Fibroblast of skin of left quadriceps (primary cell): ENCODE measurements around the gene AKIRIN1.
"Not testable (repeated sequence)": the region's sequence is repeated elsewhere in the genome, so short reads cannot be mapped to it uniquely, and the experiment has no call there.

Experiments used
- DNase-seq, 2 experiments: peaks; one replicate each; pipeline ENCODE4 v3.0.0-alpha.2; 2013; ENCODE audit warnings: low read depth in 2 of 2

AKIRIN1 gene, protein sequence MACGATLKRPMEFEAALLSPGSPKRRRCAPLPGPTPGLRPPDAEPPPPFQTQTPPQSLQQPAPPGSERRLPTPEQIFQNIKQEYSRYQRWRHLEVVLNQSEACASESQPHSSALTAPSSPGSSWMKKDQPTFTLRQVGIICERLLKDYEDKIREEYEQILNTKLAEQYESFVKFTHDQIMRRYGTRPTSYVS

DNA sequence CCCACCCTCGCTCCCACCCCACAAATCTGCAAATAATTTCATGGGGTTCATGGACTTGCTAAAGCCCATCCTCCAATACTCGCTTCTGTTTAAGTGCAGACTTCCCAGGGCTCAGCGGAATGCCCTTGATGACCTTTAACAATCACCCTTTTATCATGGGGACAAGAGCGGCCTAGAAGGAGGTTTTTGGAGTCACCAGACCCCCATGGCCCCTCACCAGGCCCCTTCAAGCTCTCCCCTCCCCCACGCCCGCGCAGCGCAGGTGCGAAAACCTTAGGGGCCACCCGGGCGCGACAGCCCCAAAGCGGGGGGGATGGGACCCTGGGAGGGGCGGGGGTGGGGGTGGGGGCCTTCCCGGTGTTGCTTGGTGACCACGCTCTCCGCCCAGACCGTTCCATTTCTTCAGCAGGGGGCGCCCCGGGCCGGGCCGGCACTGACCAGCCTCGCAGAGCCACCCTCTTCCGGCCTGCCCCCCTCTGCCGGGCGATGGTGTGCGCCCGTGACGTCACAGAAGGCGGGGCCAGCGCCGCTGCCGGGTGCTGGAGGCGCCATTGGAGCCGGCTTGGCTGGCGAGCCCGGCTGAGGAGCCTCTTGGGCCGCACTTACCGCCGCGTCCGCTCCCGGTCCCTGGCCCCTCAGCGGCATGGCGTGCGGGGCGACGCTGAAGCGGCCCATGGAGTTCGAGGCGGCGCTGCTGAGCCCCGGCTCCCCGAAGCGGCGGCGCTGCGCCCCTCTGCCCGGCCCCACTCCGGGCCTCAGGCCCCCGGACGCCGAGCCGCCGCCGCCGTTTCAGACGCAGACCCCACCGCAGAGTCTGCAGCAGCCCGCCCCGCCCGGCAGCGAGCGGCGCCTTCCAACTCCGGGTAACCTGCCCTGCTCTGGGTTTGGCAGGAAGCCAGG is at the start of gene AKIRIN1:
AKIRIN1 (plus strand) TSS at position 539 of the 900 bp plus-strand sequence; CDS start at position 644, 105 bp downstream.
- DNase-seq = peak; percentile 91 to 93

DNA sequence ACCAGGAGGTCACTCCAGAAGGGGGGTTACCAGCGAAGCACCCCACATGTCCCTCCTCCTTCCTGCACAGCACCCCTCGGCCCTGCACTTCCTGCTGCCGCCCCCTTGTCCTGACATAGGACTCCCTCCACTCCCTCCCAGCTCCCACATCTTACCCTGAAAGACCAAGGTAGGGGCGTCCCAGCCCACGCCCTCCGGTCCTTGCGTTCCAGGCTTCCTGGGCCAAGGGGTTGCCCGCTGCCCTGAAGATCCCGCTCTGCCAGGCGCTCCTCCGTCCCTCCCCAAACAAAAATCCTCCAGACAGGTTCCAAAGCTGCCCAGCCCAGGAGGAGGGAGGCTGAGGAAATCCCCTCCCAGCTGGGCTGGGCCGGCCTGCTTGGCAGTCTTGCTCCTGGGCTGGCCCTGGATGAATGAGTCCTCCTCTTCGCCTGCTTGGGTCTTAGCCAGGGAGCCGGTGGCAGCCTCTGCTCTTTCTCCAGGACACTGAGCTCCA is 49.5 kb upstream of the AKIRIN1 start, which contains the start of gene RHBDL2:
RHBDL2 (minus strand) TSS at position 304 of the 493 bp plus-strand sequence. CDS start 22,618 bp downstream, outside the sequence.
- no peak for DNase-seq

DNA sequence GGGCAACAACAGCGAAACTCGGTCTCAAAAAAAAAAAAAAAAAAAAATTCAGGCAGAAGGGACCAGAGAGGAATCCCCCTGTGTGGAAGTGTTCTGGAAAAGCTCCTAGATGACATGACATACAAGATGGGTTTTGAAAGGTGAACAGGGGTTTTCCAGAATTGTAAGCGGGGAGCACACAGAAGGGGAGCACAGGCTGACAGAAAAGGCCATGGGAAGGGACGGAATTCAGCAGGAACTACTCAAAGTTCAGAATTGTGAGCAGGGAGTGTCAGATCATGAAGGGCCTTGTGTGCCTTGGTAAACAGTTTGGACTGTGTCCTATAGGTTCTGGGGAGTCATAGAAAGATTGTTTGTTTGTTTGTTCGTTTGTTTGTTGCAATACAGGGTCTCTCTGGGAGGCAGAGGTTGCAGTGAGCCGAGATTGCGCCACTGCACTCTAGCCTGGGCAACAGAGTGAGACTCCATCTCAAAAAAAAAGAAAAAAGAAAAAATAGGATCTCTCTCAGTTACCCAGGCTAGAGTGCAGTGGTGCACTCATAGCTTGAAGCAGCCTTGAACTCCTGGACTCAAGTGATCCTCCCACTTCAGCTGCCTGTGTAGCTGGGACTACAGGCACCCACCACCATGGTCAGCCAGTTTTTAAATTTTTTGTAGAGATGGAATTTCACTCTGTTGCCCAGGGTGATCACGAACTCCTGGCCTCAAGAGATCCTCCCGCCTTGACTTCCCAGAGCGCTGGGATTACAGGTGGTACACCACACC is 48.2 kb upstream of the AKIRIN1 start:
- DNase-seq = no peak

DNA sequence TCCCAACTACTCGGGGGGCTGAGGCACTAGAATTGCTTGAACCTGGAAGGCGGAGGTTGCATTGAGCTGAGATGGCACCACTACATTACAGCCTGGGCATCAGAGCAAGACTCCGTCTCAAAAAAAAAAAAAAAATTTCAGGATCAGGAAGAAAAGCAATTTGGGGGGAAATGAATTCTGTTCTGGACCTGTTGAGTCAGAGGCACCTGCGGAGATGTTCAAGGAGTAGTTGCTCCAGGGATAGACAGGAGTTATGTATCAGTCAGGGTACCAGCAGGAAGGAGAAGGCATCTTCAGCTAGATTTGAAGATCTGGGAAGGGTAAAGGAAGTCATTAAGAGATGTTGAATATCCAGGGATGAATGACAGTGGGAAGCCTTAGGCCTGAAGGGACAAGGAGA is 46.5 kb upstream of the AKIRIN1 start:
- no peak for DNase-seq

DNA sequence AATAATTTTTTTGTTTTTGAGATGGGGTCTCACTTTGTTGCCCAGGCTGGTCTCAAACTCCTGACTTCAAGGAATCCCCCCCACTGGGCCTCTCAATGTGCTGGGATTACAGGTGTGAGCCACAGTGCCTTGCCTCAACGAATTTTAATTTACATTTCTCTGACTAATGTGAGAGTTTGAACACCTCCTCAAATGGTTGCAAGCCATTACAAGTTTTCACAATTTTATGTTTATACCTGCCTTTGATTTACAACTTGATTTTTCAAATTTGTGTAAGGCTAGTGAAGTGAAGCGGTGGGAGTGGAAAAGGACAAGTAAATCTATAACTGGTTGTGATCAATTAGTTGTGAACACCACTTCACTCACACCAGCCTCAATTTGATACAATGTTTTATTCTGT is 40.5 kb upstream of the AKIRIN1 start:
- DNase-seq = no peak

DNA sequence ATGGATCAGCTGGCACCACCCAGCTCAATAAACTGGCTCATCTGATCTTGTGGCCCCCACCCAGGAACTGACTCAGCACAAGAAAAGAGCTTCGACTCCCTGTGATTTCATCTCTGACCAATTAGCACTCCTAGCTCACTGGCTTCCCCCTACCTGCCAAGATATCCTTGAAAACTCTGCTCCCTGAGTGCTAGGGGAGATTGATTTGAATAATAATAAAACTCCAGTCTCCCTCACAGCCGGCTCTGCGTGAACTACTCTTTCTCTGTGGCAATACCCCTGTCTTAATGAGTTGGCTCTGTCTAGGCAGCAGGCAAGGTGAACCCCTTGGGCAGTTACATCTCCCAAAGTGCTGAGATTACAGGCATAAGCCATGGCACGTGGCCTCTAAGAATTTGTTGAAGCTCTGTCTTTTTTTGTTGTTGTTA is 37.6 kb upstream of the AKIRIN1 start:
- DNase-seq = no peak

DNA sequence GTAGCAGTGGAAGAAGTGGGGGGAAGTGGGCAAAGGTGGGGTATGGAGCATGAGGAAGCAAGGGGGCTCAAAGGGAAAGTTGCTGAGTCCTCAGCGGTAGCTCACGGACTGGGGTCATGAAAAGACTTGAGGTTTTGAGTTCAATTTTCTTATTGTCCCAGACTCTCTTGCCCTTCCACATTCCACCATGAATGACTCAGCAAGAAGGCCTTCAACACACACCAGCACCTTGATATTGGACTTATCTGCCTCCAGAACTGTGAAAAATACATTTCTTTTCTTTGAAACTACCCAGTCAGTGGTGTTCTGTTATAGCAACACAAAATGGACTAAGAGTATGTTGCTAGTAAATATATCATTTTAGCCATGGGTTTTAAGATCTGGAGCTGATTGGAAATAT is 32.1 kb upstream of the AKIRIN1 start:
- DNase-seq = peak in 1 of 2 experiments; percentile 7

DNA sequence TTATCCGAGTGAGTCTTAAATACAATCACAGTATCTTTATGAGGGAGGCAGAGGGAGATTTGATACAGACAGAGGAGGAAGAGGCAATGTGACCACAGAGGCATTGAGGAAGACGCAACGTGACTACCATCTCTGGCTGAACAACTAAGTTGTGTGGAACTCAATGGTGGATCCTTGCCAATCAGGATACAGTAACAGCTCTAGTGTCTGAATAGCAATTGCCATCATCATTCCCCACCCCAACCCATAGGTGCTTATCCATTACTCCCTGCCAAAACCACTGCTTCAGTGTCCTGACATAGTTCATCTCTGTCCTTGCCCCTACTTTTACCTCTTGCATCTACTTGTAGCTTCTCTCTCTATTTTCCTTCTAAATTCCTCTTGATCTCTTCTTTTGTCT is 29.0 kb upstream of the AKIRIN1 start:
- DNase-seq = peak; percentile 30 to 45

DNA sequence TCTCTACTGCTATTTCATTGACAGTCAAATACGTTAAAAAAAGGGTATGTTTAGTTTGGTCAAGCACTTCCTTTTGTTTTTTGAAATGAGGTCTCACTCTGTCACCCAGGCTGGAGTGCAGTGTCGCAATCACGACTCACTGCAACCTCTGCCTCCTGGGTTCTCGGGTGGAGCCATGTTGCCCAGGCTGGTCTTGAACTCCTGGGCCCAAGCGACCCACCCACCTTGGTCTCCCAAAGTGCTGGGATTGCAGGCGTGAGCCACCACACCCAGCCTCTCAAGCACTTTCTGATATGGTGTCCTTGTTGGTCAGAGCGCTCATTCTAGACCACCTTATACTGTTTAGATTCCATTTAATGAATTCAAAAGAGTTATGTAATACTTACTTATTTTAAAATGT is 28.5 kb upstream of the AKIRIN1 start:
- no peak for DNase-seq

DNA sequence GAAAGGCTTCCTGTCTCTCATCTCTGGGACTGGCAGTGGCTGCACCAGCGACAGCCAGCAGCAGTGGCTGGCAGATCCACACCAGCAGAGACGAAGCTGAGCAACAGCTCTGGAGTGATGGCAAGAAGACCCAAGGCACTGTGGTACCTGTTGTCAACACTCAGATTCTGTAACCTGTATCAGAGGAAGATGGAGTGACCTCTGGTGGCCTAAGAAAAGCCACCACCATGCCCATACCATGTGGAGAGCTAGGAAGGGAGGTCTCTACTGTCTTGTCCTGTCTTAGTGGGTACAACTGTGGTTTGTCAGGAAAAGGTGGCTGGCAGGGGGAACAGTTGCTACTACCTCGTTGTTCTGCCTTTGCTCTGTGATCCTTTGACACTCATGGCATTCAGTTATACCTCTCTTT is 26.9 kb upstream of the AKIRIN1 start:
- DNase-seq = no peak

DNA sequence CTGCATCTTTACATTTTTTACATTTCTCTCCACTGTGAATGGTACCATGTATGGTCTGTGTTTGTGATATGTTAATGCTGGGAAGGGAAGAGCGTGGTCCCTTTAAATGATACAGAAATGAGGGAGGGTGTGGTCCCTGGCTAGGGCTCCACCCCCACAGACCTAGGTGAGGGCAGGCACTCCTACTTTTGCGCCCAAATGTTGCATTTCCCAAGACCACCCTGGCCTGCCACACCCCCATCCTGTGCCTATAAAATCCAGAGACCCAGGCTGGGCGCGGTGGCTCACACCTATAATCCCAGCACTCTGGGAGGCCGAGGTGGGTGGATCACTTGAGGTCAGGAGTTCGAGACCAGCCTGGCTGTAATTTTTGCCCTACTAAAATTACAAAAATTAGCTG is 17.9 kb upstream of the AKIRIN1 start:
- DNase-seq = not testable (repeated sequence)

DNA sequence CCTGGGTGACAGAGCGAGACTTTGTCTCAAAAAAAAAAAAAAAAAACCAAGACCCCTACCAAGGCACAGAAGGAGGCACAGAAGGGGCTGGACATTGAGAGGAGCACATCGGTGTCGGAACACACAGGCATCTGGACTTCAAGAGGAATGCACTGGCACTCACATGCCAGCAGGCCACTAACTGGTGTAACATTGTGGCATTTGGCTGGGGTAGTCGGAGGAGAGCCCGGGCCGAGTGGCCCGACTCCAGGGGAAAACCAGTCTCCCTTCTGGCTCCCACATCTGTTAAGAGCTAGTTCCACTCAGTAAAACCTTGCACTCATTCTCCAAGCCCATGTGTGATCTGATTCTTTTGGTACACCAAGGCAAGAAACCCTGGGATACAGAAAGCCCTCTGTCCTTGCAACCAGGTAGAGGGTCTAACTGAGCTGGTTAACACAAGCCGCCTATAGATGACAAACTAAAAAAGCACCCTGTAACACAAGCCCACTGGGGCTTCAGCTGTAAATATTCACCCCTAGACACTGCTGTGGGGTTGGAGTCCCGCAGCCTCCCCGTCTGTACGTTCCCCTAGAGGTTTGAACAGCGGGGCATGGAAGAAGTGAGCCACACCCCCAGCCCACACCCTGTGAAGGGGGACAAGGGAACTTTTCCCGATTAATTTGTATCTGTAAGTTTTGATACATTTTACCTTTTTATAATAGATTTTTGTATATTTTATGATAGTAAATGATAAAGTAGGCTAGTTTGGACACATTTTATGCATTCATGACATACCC is 17.2 kb upstream of the AKIRIN1 start:
- no peak for DNase-seq

DNA sequence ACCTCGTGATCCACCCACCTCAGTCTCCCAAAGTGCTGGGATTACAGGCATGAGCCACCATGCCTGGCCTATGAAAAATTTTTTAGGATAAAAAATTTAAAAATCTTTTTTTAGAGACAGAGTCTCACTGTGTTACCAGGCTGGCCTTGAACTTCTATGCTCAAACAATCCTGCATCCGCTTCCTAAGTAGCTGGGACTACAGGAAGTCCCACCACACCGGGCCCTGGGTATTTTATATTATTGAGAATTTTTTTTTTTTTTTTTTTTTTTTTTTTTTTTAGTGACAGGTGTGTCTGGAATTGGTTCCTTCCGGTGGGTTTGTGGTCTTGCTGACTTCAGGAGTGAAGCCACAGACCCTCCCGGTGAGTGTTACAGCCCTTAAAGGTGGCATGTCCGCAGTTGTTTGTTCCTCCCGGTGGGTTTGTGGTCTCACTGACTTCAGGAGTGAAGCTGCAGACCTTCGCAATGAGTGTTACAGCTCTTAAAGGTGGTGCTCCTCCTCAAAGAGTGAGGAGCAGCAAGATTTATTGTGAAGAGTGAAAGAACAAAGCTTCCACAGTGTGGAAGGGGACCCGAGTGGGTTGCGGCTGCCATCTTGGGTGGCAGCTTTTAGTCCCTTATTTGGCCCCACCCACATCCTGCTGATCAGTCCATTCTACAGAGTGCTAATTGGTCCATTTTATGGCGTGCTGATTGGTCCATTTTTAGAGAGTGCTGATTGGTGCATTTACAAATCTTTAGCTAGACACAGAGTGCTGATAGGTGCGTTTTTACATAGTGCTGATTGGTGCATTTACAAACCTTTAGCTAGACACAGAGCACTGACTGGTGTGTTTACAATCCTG is 13.5 kb upstream of the AKIRIN1 start:
- DNase-seq = not testable (repeated sequence)

DNA sequence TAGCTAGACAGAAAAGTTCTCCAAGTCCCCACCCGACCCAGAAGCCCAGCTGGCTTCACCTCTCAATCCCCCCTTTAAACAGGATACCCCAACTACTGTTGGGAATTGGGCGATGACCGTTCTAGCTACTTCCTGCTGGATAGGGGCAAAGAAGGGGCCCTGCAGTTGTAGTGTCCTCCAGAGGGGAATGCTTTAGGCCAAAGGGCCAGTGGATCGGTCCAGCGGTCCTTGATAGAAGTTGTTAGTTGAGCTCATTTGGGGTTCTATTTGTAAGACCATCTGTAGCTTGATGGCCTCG is 12.9 kb upstream of the AKIRIN1 start:
- not testable (repeated sequence) for DNase-seq

DNA sequence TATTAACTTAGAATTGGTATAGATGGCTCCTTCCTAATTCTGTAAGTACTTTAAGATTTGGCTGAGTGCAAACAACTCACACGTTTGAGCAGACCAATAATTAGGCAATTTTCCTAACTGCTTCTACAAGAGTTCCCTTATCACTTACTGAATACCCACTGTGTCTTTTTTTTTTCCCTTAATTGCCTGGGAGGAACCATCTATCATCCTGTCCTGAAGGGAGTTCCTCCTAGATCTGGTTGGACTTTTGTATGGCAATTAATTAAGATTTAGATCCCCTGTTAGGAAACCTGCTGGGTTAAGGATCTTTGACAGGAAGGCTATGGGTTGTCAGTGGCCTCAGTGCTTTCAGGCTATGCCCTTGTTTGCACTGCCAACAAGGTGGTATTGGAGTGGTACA is 11.7 kb upstream of the AKIRIN1 start:
- DNase-seq = not testable (repeated sequence)

DNA sequence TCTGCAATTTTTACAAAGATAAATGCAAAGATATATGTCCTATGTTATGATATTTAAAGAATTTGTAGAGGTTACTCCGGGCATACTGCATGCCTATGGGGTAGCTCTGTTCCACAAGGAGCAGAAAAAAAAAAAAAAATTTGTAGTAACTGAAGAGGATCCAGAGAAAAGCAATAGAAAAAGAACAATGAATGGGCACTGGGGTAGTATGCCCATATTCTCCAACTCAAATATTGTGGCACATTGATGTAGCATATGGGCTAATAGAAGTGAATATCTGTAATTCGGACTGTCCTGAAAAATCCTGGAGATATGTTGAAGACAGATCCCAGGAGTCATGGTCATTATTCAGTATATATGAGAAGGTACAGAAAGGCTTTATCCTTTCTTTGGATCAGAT is 1.1 kb upstream of the AKIRIN1 start:
- no peak for DNase-seq

DNA sequence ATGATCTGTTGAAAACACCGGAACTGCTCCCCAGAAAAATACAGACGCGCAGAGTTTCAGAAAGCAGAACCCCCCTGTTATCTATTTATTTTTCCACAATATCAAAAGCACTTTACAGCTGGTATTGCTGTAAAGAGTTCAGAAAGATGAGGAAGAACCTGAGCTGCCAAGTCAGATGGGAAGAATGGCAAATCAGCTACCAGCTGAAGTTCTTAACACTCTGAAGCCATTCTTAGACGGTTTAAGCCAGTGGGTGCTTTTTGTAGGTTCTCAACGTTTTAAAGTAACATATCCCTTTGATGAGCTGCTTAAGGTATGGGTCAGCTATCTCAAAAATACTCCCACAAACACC is 714 bp upstream of the AKIRIN1 start:
- no peak for DNase-seq

DNA sequence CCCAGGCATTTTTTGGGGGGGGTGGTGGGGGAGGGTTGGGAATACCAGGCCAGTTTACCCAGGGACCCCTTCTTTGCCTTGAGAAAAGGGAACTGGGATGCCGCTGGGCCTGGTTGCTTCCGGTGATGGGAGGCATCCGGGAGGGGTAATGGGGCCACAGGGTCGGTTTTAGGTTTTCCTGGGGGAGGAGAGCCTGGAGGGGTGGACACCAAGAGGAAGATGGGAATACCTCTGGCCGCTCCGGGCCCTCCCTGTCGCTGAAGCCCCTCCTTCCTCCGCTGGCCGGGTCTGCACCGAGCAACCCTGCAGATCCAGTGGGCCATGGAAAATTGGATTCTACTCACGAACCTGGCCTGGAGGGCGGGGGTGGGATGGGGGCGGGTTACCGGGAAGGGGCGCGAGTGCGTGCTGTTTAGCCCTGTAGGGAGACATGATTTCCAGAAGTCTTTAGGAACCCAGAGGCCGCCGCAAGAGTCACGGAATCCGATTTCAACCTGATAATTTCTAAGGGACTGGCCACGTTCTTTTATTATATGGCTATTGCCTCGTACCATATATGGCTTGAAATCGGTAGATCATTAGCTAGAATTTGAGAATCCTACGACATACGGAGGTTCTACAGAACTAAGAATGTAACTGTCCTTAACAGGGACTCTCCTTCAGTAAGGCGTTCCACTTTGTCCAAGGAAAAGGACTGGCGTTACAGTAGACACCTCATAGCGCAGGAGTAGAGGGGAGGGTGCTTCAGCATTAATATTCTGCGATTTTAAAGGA is 749 bp downstream of the AKIRIN1 start:
- DNase-seq = no peak

DNA sequence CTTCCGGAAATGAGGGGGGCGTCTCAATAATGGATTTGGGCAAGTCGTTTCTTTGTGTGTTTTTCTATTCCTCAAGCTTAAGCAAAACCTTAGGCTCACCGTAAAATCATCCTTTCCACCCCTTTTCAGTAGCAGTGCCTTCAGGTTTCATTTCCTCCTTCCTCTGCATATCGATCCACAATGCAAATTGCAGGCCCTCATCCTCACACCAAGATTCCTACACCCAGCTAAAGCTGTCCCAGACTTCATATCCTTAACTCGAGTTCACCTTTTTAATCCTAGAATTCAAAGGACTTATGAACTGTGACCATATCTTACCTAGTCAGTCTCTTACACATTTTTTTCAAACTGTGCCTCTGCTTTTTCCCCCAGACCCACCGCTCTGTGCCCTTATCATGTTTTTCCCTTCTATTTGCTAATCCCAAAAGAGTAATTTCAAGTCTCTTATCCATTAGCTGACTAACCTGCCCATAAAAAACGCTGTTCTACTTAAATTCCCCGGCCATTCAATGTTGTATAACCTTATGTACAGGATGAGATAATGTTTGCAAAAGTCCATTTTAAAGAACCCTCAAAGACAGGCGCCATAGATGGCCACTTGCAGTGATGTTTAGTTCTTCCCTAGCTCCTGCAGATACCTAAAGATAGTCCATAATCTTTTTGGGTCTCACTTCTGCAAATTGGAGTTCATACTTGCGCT is 1.5 kb downstream of the AKIRIN1 start:
- DNase-seq = no peak
